Small intestine (tissue), 7 donors: ENCODE results near the gene FBXO47. TPM values are rescaled to one million over a fixed set of nuclear protein-coding genes. Genes with fewer than 3 reads are reported as not detected.
A peak's percentile ranks its signal among the peaks of the same experiment; 100 is the strongest.
"Not testable (repeated sequence)": the region's sequence is repeated elsewhere in the genome, so short reads cannot be mapped to it uniquely, and the experiment has no call there.

ENCODE experiments used
- DNase-seq, 2 donors: peaks; one replicate each; pipeline versions ENCODE4 v3.0.0 to v3.0.0-alpha.2; 2013
- FAIRE-seq: peaks from 2 replicates; lab custom pipeline; 2012; peaks lifted over from hg19 to GRCh38; lab: Jason Lieb, UNC
- H3K27ac ChIP-seq, 3 donors: one replicate each; pipeline ENCODE4 v1.5.1; 2013; ENCODE audit warnings: low read length in 2 of 3, mild to moderate bottlenecking in 2 of 3, control low read depth in 1 of 3, inconsistent platforms in 1 of 3, low read depth in 1 of 3, moderate library complexity in 1 of 3
- H3K27me3 ChIP-seq, 3 donors: one replicate each; pipeline ENCODE4 v1.6.1; 2013; ENCODE audit warnings: low read length in 3 of 3, inconsistent platforms in 1 of 3; ENCODE audit not compliant: control insufficient read depth in 3 of 3, insufficient read depth in 3 of 3
- H3K36me3 ChIP-seq, 3 donors: one replicate each; pipeline ENCODE4 v1.6.1; 2013; ENCODE audit warnings: low read length in 3 of 3, inconsistent platforms in 1 of 3, low read depth in 1 of 3, mild to moderate bottlenecking in 1 of 3, moderate library complexity in 1 of 3; ENCODE audit not compliant: control insufficient read depth in 3 of 3, insufficient read depth in 2 of 3
- H3K4me1 ChIP-seq, 3 donors: one replicate each; pipeline ENCODE4 v1.6.1; 2013; ENCODE audit warnings: low read length in 2 of 3, inconsistent platforms in 1 of 3, low read depth in 1 of 3, mild to moderate bottlenecking in 1 of 3, moderate library complexity in 1 of 3; ENCODE audit not compliant: control insufficient read depth in 3 of 3, insufficient read depth in 2 of 3
- H3K4me3 ChIP-seq, 3 donors: one replicate each; pipeline ENCODE4 v1.5.1; 2013; ENCODE audit warnings: low read length in 3 of 3, control low read depth in 1 of 3, inconsistent platforms in 1 of 3, low read depth in 1 of 3, mild to moderate bottlenecking in 1 of 3, moderate library complexity in 1 of 3
- H3K9me3 ChIP-seq, 2 donors: one replicate each; pipeline ENCODE4 v1.6.1; 2013; ENCODE audit warnings: low read depth in 1 of 2, low read length in 1 of 2; ENCODE audit not compliant: control insufficient read depth in 2 of 2, insufficient read depth in 1 of 2
- WGBS, 3 donors: extraction: QIAGEN DNeasy Blood & Tissue Kit; methylation state at CpG; one replicate each; pipeline ENCODE4 v1.1.7; 2013; 5-methylcytosine and 5-hydroxymethylcytosine counted together
- polyA plus RNA-seq, 4 donors: library from polyadenylated mRNA; stranded (reverse) in 3 of 4; unstranded in 1 of 4; fragments of 200-250 nt in 3 of 4; fragments of 120-200 nt in 1 of 4; gene quantifications; one replicate each; pipeline versions ENCODE4 v1.2.1 to v1.2.3, GENCODE V29; 2013
- donor health status: healthy with polysubstance abuse.
- donor health status: control.
- donor health status: control.
- donor health status: Bipolar disorder and iron deficiency.
- donor health status: healthy.

Gene FBXO47
- polyA plus RNA-seq, 4 donors, result 0.01 TPM; not detected in 3

GRCh38 chr17:38942696-38943334 is 24.4 kb downstream of the FBXO47 start:
- Histone ChIP-seq H3K9me3 (no peaks in the 10 kb centered on the region), H3K27ac (no peak overlapping the region), H3K4me3 (no peak overlapping the region), H3K4me1 (no peaks in the 10 kb centered on the region), H3K27me3 (no peaks in the 10 kb centered on the region), H3K36me3 (no peaks in the 10 kb centered on the region)
- WGBS, 3 donors, result 42 to 61% (median 53%) methylated on average over 4 of the region's 4 CpGs
- FAIRE-seq (no peak), DNase-seq (no peak)

- DNase-seq, result no peak
- H3K4me3 ChIP-seq, result no peak overlapping the region
- H3K27ac ChIP-seq, result no peak overlapping the region
- no peaks in the 10 kb centered on the region for H3K9me3 ChIP-seq
- no peak for FAIRE-seq
- H3K36me3 ChIP-seq, result no peaks in the 10 kb centered on the region
- no peaks in the 10 kb centered on the region for H3K27me3 ChIP-seq
- H3K4me1 ChIP-seq, result no peaks in the 10 kb centered on the region
- 87 to 95% (median 91%) methylated on average over 1 of the region's 1 CpG for WGBS, 3 donors
Measured at GRCh38 chr17:38940404-38940803, 26.8 kb downstream of the FBXO47 start.

GRCh38 chr17:38939987-38940386 is 27.2 kb downstream of the FBXO47 start:
- FAIRE-seq (no peak), DNase-seq (no peak)
- H3K9me3 ChIP-seq, result no peaks in the 10 kb centered on the region
- H3K4me3 ChIP-seq, result no peak overlapping the region
- H3K27ac ChIP-seq, result no peak overlapping the region
- no peaks in the 10 kb centered on the region for H3K36me3 ChIP-seq
- no peaks in the 10 kb centered on the region for H3K27me3 ChIP-seq
- no peaks in the 10 kb centered on the region for H3K4me1 ChIP-seq

- not testable (repeated sequence) for DNase-seq, FAIRE-seq
- 70 to 77% (median 70%) methylated on average over 9 of the region's 9 CpGs for WGBS, 3 donors
Measured at GRCh38 chr17:38933962-38934361, 33.2 kb downstream of the FBXO47 start.

GRCh38 chr17:38930782-38931181 is 36.4 kb downstream of the FBXO47 start:
- 94 to 96% (median 95%) methylated on average over 9 to 36 of the region's 36 CpGs for WGBS, 3 donors
- H3K36me3 ChIP-seq, DNase-seq, H3K4me1 ChIP-seq, H3K4me3 ChIP-seq, H3K27me3 ChIP-seq, FAIRE-seq, H3K9me3 ChIP-seq, H3K27ac ChIP-seq: not testable (repeated sequence)

More at GRCh38 chr17:38933962-38934361, 33.2 kb downstream of the FBXO47 start:
- not testable (repeated sequence) for H3K4me3 ChIP-seq, H3K9me3 ChIP-seq, H3K36me3 ChIP-seq, H3K4me1 ChIP-seq, H3K27ac ChIP-seq, H3K27me3 ChIP-seq

GRCh38 chr17:38926293-38927070 is 40.7 kb downstream of the FBXO47 start:
- Histone ChIP-seq H3K4me1 (peaks cover 0 to 6% (median 0%) of the 10 kb centered on the region in 3 donors), H3K27ac (peak overlapping the region in 1 of 3 donors; percentile 72), H3K27me3 (no peaks in the 10 kb centered on the region), H3K9me3 (no peaks in the 10 kb centered on the region), H3K36me3 (peaks cover 0 to 10% (median 0%) of the 10 kb centered on the region in 3 donors), H3K4me3 (no peak overlapping the region)
- 61 to 77% (median 66%) methylated on average over 2 of the region's 2 CpGs for WGBS, 3 donors
- FAIRE-seq, result no peak
- DNase-seq, result no peak

- Histone ChIP-seq H3K4me1 (peaks cover 0 to 6% (median 0%) of the 10 kb centered on the region in 3 donors), H3K27ac (peak within 1 kb of the TSS in 1 of 3 donors; percentile 72), H3K27me3 (no peaks in the 10 kb centered on the region), H3K36me3 (peaks cover 0 to 20% (median 0%) of the 10 kb centered on the region in 3 donors), H3K9me3 (no peaks in the 10 kb centered on the region), H3K4me3 (no peak within 1 kb of the TSS)
- 57 to 88% (median 79%) methylated on average over 14 of the region's 14 CpGs for WGBS, 3 donors
- no peak for DNase-seq
- no peak for FAIRE-seq
Measured at GRCh38 chr17:38925263-38925995, 41.8 kb downstream of the FBXO47 start, which contains the start of gene LASP1NB. Gene LASP1NB (plus strand): TSS chr17:38925614.
